Activated CD8-positive, alpha-beta memory T cell treated with anti-CD3 and anti-CD28 coated beads, Interleukin-2, amount 50 U/mL, for 48 hours (primary cell): Measurements from ENCODE around the gene BICC1.

Source experiments
- DNase-seq: peaks from one replicate; pipeline ENCODE4 v3.0.0-alpha.2; 2020

Gene BICC1

DNA sequence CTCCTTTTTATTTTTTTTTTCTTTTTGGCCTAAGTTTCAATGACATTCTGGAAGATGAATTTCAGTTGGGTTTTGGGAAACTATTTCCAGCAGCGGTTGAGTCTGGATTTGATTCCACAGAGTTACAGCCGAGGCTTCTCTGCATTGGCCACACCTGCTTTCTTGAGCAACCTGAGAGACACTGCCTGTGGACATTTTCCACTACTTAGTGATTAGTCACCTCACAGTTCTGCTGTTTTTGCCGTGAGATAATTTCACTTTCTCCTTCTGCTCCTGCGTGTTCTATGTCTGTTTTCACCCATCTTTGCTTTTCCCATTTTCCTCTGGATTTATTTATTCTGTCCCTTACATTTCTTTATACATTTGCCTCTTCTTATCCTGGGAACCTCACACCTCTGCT lies 243.0 kb downstream of the BICC1 start:
- no peak for DNase-seq

DNA sequence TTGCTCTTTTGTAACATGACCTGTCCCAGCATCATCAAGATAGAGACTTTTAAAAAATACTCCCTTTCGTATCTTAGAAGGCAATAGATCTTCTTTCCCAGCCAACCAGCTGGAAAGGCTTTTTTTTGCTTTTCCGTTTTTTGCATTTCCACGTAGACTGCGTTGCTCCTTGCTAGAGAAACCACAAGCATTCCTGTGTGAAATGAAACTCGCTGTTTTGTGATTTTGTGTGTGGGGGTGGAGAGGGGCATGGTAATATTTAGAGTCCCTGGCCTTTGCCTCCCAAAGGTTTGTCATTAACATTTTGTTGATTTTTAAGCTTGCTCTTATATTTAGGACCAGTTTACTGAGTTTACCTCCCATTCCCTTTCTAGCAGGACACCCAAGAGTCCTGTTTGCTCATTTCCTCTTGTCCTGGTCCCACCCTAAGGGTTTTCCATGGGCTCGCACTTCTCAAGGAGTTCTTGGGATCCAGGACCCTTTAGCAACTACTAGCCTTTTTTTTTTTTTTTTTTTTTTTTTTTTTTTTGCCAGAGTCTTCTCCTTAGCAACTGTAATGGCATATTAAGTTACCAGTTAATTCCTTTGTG lies 243.6 kb downstream of the BICC1 start:
- DNase-seq = no peak

GRCh38 chr10:58757352-58758065 lies 244.8 kb downstream of the BICC1 start:
- no peak for DNase-seq

DNA sequence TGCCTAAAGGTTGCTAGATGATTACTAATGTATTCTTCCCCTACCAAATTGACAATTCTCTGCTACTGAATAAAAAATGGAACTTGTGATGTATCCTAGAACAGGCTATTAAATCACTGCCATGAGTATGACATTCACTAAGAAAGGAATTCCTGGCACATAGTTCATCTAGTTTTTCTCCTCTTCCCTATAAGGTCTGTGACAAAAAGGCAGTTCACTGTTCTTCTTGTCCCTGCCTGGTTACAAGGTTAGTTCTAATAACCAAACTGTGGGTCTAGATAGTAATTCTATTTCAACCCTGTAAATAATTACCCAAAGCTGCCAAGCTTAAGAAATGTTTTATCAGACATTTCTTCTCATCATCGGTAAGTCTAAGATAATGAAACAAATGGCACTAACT lies 245.6 kb downstream of the BICC1 start:
- DNase-seq = no peak

DNA sequence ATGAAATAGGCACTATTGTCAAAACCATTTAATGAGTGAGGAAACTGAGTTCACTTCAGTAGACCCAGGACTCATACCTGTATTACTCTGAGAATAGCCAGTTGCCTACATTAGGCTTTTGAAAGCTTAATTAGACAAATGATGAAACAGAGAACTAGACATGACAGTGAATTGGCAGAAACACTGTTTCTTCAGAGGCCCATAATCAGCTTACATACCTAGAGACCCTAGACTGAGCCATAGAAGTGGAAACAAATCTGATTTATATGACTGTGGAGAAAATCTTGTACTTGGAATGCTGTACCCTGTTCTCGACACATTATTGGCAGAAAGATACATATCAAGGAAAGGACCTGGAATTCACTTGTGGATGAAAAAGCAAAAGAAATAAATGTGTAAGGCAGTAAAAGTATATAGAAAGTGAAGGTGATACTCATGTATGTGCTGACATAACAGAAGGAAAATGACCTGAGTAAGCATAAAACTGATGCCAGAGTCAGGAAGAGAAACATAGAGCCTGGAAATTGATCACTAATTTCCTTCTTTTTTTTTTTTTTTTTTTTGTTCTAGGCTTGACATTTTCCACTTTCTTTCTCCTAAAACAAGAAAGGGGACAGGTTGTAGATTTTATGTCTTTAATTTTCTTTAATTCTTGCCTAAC lies 251.5 kb downstream of the BICC1 start:
- DNase-seq = no peak

GRCh38 chr10:58765910-58766309 lies 253.2 kb downstream of the BICC1 start:
- DNase-seq = no peak

DNA sequence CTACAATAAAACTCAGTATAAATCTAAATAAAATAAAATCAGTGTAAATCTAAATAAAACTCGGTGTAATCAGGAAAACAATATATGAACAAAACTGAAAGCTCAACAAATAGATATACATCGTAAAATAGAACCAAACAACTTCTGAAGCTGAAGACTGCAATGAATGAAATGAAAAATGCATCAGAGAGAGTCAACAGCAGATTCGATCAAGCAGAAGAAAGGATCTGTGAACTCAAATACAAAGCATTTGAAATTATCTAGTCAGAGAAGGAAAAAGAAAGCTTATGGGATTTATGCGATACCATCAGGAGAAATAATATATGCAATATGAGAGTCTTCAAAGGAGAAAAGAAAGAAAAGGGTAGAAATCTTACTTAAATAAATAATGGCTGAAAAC lies 255.0 kb downstream of the BICC1 start:
- no peak for DNase-seq

DNA sequence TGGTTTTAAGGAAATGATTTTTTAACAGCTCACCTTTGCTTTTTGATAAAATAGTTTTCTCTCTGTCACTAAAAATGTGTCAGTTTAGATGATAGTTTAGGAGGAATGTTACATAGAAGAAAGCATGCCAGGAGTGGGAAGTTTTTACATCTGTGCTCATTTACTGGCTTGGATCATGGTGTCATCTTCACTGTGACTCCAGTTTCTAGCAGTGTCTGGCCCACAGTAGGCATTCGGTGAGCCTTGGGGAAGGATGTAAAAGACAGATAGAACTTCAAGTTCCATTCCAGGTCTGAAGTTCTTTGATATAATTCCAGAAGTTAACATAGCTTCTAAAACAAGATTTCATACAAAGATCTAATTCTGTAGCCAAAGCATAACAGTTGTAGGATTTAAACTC lies 259.2 kb downstream of the BICC1 start:
- DNase-seq = no peak

- DNase-seq = no peak
Observed at GRCh38 chr10:58772758-58773157, 260.1 kb downstream of the BICC1 start.

GRCh38 chr10:58773341-58773740 lies 260.7 kb downstream of the BICC1 start:
- DNase-seq = no peak

DNA sequence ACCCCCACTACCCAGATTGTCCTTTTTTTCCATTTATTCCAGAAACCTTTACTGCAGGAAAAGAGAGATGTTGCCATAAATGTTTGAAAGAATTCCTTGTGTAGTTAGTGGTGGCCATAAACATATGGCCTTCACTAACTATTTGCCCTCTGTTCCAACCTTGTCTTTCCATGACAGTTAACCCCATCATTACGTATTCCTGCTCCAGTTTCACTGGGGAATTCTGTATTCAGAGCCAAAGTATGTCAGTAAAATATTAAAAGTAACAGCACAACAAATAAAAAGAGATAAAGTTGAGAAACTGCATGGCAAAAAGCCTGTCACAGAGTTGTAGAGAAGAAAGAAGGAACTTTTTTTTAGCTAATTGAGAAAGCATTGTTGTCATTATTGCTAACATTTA lies 261.3 kb downstream of the BICC1 start:
- no peak for DNase-seq

GRCh38 chr10:58775960-58776567 lies 263.4 kb downstream of the BICC1 start:
- DNase-seq = no peak

GRCh38 chr10:58776568-58777318 lies 264.1 kb downstream of the BICC1 start:
- DNase-seq = no peak

DNA sequence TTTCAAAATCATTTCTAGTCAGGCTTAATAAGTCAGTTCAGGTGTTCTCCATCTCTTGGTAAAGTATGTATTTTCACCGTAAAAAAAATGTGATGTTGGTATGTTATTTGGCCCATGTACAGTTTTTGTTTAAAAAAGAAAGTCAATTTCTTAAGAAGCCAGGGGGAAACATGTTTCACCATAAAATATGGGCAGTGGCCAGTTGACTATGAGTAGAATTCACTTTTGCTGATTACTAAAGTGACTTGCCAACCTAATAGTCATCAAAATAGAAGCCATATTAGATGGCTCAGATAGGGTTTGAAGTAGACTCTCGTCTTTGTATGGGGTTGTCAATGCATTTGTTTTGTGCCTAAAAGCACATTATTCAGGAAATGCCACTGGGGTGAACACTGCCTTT lies 266.3 kb downstream of the BICC1 start:
- no peak for DNase-seq

DNA sequence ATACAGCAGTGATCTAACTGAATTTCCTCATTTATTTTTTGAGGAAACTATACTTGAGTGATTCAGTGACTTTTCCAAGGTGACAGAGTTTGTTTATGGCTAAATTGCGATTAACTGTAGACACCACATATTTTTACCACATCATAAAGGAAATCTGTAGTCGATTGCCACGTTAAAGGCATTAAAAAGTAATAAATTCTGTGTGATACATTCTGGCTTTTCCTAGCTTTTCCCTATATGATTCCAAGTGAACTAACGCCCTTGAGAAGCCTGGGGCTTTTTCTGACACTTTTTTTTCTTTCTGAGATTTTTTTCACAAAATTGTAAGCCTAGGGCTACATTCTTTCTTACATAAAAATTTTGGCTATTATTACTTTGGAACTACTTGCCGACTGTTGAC lies 266.9 kb downstream of the BICC1 start:
- DNase-seq = no peak

GRCh38 chr10:58780476-58780875 lies 267.8 kb downstream of the BICC1 start:
- no peak for DNase-seq

- DNase-seq = no peak
Observed at GRCh38 chr10:58781873-58782488, 269.3 kb downstream of the BICC1 start.

GRCh38 chr10:58782876-58783851 lies 270.5 kb downstream of the BICC1 start:
- DNase-seq = no peak

DNA sequence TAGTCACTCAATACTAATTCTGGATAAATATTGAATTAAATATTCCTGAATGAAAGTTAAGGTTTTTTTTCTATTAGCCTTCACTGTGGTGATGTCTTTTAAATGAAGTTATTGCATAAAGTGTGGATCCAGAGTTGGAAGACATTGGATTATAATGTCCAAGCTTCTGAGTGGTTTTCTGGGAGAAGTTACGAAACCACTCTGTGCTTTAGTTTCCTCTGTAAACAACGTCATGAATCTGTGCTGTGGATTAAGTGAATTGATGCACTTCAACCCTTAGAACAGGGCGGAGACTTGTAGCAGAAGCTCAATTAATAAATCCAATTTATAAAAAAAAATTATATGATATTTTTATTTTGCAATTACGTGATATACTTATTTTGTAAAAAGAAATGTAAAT lies 271.7 kb downstream of the BICC1 start:
- no peak for DNase-seq

DNA sequence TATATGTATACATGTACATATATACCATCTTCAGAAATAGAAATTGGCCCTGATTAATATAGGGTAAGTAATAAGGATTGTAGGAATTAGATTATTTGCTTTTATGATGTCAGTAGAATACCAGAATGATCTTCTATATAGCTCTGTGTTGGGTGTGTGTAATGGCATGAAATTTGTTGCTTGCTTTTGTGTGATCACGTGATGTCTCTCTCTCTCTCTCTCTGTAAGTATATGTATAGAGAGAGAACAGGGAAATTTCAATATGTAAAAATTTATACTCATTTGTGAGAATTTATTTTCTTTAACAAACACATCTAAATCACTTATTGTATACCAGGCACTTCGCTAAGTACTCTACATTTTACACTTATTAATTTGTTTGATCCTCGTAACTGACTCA lies 272.7 kb downstream of the BICC1 start:
- DNase-seq = no peak

DNA sequence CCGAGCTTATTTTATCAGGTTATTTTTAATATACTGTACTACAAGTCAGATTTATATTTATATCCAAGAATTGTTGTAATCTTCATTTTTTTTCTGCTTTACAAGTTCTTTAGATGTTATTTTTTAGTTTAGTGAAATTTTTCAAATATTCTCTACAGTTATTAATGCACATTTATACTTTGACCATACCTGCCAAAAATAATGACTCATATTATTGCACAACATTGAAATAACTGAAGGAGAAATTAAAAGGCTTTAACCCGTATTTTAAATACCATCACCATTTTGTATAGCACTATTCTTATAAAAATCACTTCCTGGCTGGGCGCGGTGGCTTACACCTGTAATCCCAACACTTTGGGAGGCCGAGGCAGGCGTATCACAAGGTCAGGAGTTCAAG lies 278.5 kb downstream of the BICC1 start:
- DNase-seq = no peak

GRCh38 chr10:58795560-58795959 lies 282.9 kb downstream of the BICC1 start:
- no peak for DNase-seq
